DOHH2 (cell line): ENCODE results near the gene EID3.

ENCODE experiments used
- H3F3A ChIP-seq: fragments of 200-600 bp; sonication (generic), shearing (Covaris generic); 2 replicates; pipeline ENCODE4 v1.6.0; 2016; ENCODE audit warnings: antibody characterized with exemption, mild to moderate bottlenecking; ENCODE audit not compliant: control insufficient read depth, insufficient read depth
- H3K27ac ChIP-seq: fragments of 200-600 bp; sonication (generic); 2 replicates; pipeline ENCODE4 v1.5.1; 2014; ENCODE audit warnings: low read depth, mild to moderate bottlenecking, low read length, moderate library complexity
- H3K27me3 ChIP-seq: fragments of 200-600 bp; sonication (generic); 2 replicates; pipeline ENCODE4 v1.6.1; 2014; ENCODE audit warnings: mild to moderate bottlenecking, low read length, mixed read lengths; ENCODE audit not compliant: control insufficient read depth
- H3K36me3 ChIP-seq: fragments of 200-600 bp; sonication (generic); 2 replicates; pipeline ENCODE4 v1.6.1; 2014; ENCODE audit warnings: mild to moderate bottlenecking, low read length, moderate library complexity, mixed read lengths; ENCODE audit not compliant: control insufficient read depth
- H3K4me1 ChIP-seq: fragments of 200-600 bp; sonication (generic); 2 replicates; pipeline ENCODE4 v1.6.1; 2014; ENCODE audit warnings: mild to moderate bottlenecking, low read length, mixed read lengths; ENCODE audit not compliant: control insufficient read depth
- H3K4me2 ChIP-seq: fragments of 200-600 bp; sonication (generic); 2 replicates; pipeline ENCODE4 v1.6.0; 2014; ENCODE audit warnings: mild to moderate bottlenecking, low read length, moderate library complexity
- H3K4me3 ChIP-seq: fragments of 200-600 bp; sonication (generic); 2 replicates; pipeline ENCODE4 v1.5.1; 2014; ENCODE audit warnings: mild to moderate bottlenecking, low read length, mixed read lengths
- H3K79me2 ChIP-seq: fragments of 200-600 bp; sonication (generic); 2 replicates; pipeline ENCODE4 v1.6.1; 2014; ENCODE audit warnings: mild to moderate bottlenecking, low read length, mixed read lengths; ENCODE audit not compliant: control insufficient read depth
- H3K9me2 ChIP-seq: fragments of 200-600 bp; sonication (generic); replicated peaks from 2 replicates; pipeline ENCODE4 v1.6.1; 2014; ENCODE audit warnings: mild to moderate bottlenecking, low read length, mixed read lengths; ENCODE audit not compliant: control insufficient read depth
- H3K9me3 ChIP-seq: fragments of 200-600 bp; sonication (generic); 2 replicates; pipeline ENCODE4 v1.6.1; 2014; ENCODE audit warnings: antibody characterized with exemption, low read length, mixed read lengths; ENCODE audit not compliant: control insufficient read depth, insufficient read depth
- H4K20me1 ChIP-seq: fragments of 200-600 bp; sonication (generic); 2 replicates; pipeline ENCODE4 v1.6.0; 2014; ENCODE audit warnings: low read depth, mild to moderate bottlenecking, antibody characterized with exemption, low read length, moderate library complexity; ENCODE audit not compliant: control insufficient read depth, insufficient read depth
- CTCF ChIP-seq: fragments of 200-600 bp; sonication (generic); IDR thresholded peaks from one replicate; pipeline ENCODE4 v1.5.1; 2014; ENCODE audit warnings: antibody characterized with exemption, mild to moderate bottlenecking, low read depth, low read length; ENCODE audit not compliant: poor library complexity, severe bottlenecking
- EZH2phosphoT487 ChIP-seq: fragments of 200-600 bp; sonication (generic); IDR thresholded peaks from 2 replicates; pipeline ENCODE4 v1.6.1; 2017; ENCODE audit warnings: borderline replicate concordance, mild to moderate bottlenecking, antibody characterized with exemption, low read length, moderate library complexity, mixed read lengths

Gene EID3

GRCh38 chr12:104285740-104286515 lies 17.6 kb upstream of the EID3 start:
- peaks cover 20% of the 10 kb centered on the region for H3K36me3 ChIP-seq
- 0 out of 2 replicates have a peak, but pooled peaks cover 4% of the 10 kb centered on the region for H4K20me1 ChIP-seq
- peaks cover 21% of the 10 kb centered on the region for H3K4me1 ChIP-seq
- H3K9me3 ChIP-seq: no peaks in the 10 kb centered on the region
- no peaks in the 10 kb centered on the region for H3K27me3 ChIP-seq
- no peaks in the 10 kb centered on the region for H3K9me2 ChIP-seq
- H3K27ac ChIP-seq: peak overlapping the region; percentile 84
- peak overlapping the region; percentile 92 for H3K4me2 ChIP-seq
- peaks cover 10% of the 10 kb centered on the region for H3F3A ChIP-seq
- H3K79me2 ChIP-seq: peaks cover 41% of the 10 kb centered on the region
- TF ChIP-seq EZH2phosphoT487: no peak
- TF ChIP-seq CTCF: no peak
- H3K4me3 ChIP-seq: peak overlapping the region; percentile 90

GRCh38 chr12:104286516-104287482 lies 16.7 kb upstream of the EID3 start:
- peaks cover 10% of the 10 kb centered on the region for H3F3A ChIP-seq

More at GRCh38 chr12:104286516-104287482, 16.7 kb upstream of the EID3 start:
- Histone ChIP-seq H3K4me2 (peak overlapping the region; percentile 92), H3K9me2 (no peaks in the 10 kb centered on the region), H3K79me2 (peaks cover 48% of the 10 kb centered on the region), H3K27ac (peak overlapping the region; percentile 84), H4K20me1 (0 out of 2 replicates have a peak, but pooled peaks cover 4% of the 10 kb centered on the region), H3K27me3 (no peaks in the 10 kb centered on the region), H3K36me3 (peaks cover 25% of the 10 kb centered on the region), H3K9me3 (no peaks in the 10 kb centered on the region), H3K4me3 (peak overlapping the region; percentile 90), H3K4me1 (peaks cover 21% of the 10 kb centered on the region)
- TF ChIP-seq EZH2phosphoT487 (no peak), CTCF (no peak)
